H9 (cell line): ENCODE results near the gene MYDGF. TPM values are rescaled to one million over a fixed set of nuclear protein-coding genes. Genes with fewer than 3 reads are reported as not detected.

Source experiments
- DNase-seq: peaks from one replicate; pipeline ENCODE4 v3.0.0-alpha.2; 2017
- H2AFZ ChIP-seq: one replicate; pipeline ENCODE4 v1.6.1; 2013; ENCODE audit warnings: mild to moderate bottlenecking, low read length, control low read depth, moderate library complexity
- H2AK5ac ChIP-seq: 2 replicates; pipeline ENCODE4 v1.6.1; 2013; ENCODE audit warnings: low read length, control low read depth, mixed read lengths; ENCODE audit not compliant: insufficient read length
- H2BK120ac ChIP-seq: one replicate; pipeline ENCODE4 v1.6.1; 2013; ENCODE audit warnings: low read depth, mild to moderate bottlenecking, low read length, control low read depth, inconsistent platforms; ENCODE audit not compliant: poor library complexity, severe bottlenecking
- H2BK12ac ChIP-seq: 2 replicates; pipeline ENCODE4 v1.6.1; 2013; ENCODE audit warnings: low read length, control low read depth, mixed read lengths, low read depth; ENCODE audit not compliant: insufficient read length
- H2BK15ac ChIP-seq: 2 replicates; pipeline ENCODE4 v1.6.1; 2013; ENCODE audit warnings: low read depth, low read length, control low read depth
- H2BK20ac ChIP-seq: one replicate; pipeline ENCODE4 v1.6.1; 2013; ENCODE audit warnings: low read depth, mild to moderate bottlenecking, low read length, control low read depth, inconsistent platforms; ENCODE audit not compliant: poor library complexity, severe bottlenecking
- H2BK5ac ChIP-seq: 2 replicates; pipeline ENCODE4 v1.6.1; 2013; ENCODE audit warnings: low read length, control low read depth, mixed read lengths; ENCODE audit not compliant: insufficient read length
- H3K14ac ChIP-seq: 2 replicates; pipeline ENCODE4 v1.6.1; 2013; ENCODE audit warnings: low read length, control low read depth; ENCODE audit not compliant: insufficient read depth
- H3K18ac ChIP-seq: 2 replicates; pipeline ENCODE4 v1.6.1; 2013; ENCODE audit warnings: low read depth, mild to moderate bottlenecking, mixed read lengths, low read length, control low read depth; ENCODE audit not compliant: insufficient read length
- H3K23ac ChIP-seq: 2 replicates; pipeline ENCODE4 v1.6.1; 2013; ENCODE audit warnings: low read length, control low read depth, mixed read lengths, low read depth; ENCODE audit not compliant: insufficient read length
- H3K23me2 ChIP-seq: 2 replicates; pipeline ENCODE4 v1.6.1; 2013; ENCODE audit warnings: low read depth, mild to moderate bottlenecking, mixed read lengths, low read length, control low read depth; ENCODE audit not compliant: insufficient read length, poor library complexity, severe bottlenecking
- H3K27ac ChIP-seq: 2 replicates; pipeline ENCODE4 v1.5.1; 2013; ENCODE audit warnings: low read length, control low read depth, mixed read lengths, low read depth; ENCODE audit not compliant: insufficient read length
- H3K27me3 ChIP-seq: 2 replicates; pipeline ENCODE4 v1.6.1; 2013; ENCODE audit warnings: low read length, control low read depth, inconsistent platforms; ENCODE audit not compliant: insufficient read depth
- H3K4ac ChIP-seq: 2 replicates; pipeline ENCODE4 v1.6.1; 2013; ENCODE audit warnings: low read depth, mild to moderate bottlenecking, control low read depth, inconsistent platforms, low read length, moderate library complexity
- H3K4me1 ChIP-seq: 2 replicates; pipeline ENCODE4 v1.6.1; 2013; ENCODE audit warnings: low read length, control low read depth, inconsistent platforms; ENCODE audit not compliant: insufficient read depth
- H3K4me2 ChIP-seq: 2 replicates; pipeline ENCODE4 v1.6.1; 2013; ENCODE audit warnings: low read length, control low read depth, mixed read lengths; ENCODE audit not compliant: insufficient read length, insufficient read depth
- H3K56ac ChIP-seq: 2 replicates; pipeline ENCODE4 v1.6.1; 2013; ENCODE audit warnings: low read depth, mild to moderate bottlenecking, mixed read lengths, low read length, control low read depth; ENCODE audit not compliant: insufficient read length
- H3K79me1 ChIP-seq: 2 replicates; pipeline ENCODE4 v1.6.1; 2013; ENCODE audit warnings: low read depth, mild to moderate bottlenecking, moderate library complexity, low read length, control low read depth, inconsistent platforms; ENCODE audit not compliant: insufficient read depth, poor library complexity, severe bottlenecking
- H3K79me2 ChIP-seq: 2 replicates; pipeline ENCODE4 v1.6.1; 2013; ENCODE audit warnings: low read length, control low read depth, inconsistent platforms; ENCODE audit not compliant: insufficient read depth
- H3K9ac ChIP-seq: 2 replicates; pipeline ENCODE4 v1.6.1; 2013; ENCODE audit warnings: low read length, control low read depth, mixed read lengths; ENCODE audit not compliant: insufficient read length; ENCODE audit errors: extremely low read depth
- H3K9me3 ChIP-seq: one replicate; pipeline ENCODE4 v1.6.1; 2013; ENCODE audit warnings: low read depth, low read length, inconsistent platforms; ENCODE audit not compliant: control insufficient read depth
- H3T11ph ChIP-seq: one replicate; pipeline ENCODE4 v1.6.1; 2013; ENCODE audit warnings: mild to moderate bottlenecking, low read length, control low read depth, inconsistent platforms
- H4K20me1 ChIP-seq: one replicate; pipeline ENCODE4 v1.6.1; 2013; ENCODE audit not compliant: control insufficient read depth, insufficient read length, insufficient read depth
- H4K5ac ChIP-seq: 2 replicates; pipeline ENCODE4 v1.6.1; 2013; ENCODE audit warnings: low read depth, mild to moderate bottlenecking, mixed read lengths, low read length, control low read depth; ENCODE audit not compliant: insufficient read length
- H4K8ac ChIP-seq: replicated peaks from 2 replicates; pipeline ENCODE4 v1.6.1; 2013; ENCODE audit warnings: low read length, control low read depth, mixed read lengths, low read depth; ENCODE audit not compliant: insufficient read length
- H4K91ac ChIP-seq: 2 replicates; pipeline ENCODE4 v1.6.1; 2013; ENCODE audit warnings: low read depth, mild to moderate bottlenecking, moderate library complexity, mixed read lengths, low read length, control low read depth; ENCODE audit not compliant: insufficient read length
- H3K27ac Mint-ChIP-seq, 3 experiments: 2 replicates in 2 of 3; 3 replicates in 1 of 3; pipeline ENCODE4 v1.8.0; 2020 to 2021; ENCODE audit warnings: mixed read lengths in 3 of 3, mild to moderate bottlenecking in 1 of 3, moderate library complexity in 1 of 3
- H3K27me3 Mint-ChIP-seq: 2 replicates; pipeline ENCODE4 v1.8.0; 2021; ENCODE audit warnings: low read depth, mild to moderate bottlenecking, moderate library complexity, mixed read lengths
- H3K36me3 Mint-ChIP-seq, 3 experiments: 2 replicates in 2 of 3; 3 replicates in 1 of 3; pipeline ENCODE4 v1.8.0; 2020 to 2021; ENCODE audit warnings: low read depth in 3 of 3, mixed read lengths in 3 of 3; ENCODE audit not compliant: insufficient read depth in 1 of 3
- H3K4me1 Mint-ChIP-seq, 2 experiments: 2 replicates each; pipeline ENCODE4 v1.8.0; 2020; ENCODE audit warnings: mixed read lengths in 2 of 2
- H3K4me3 Mint-ChIP-seq, 2 experiments: 2 replicates in 1 of 2; 3 replicates in 1 of 2; pipeline ENCODE4 v1.8.0; 2020 to 2021; ENCODE audit warnings: mild to moderate bottlenecking in 2 of 2, mixed read lengths in 2 of 2, moderate library complexity in 1 of 2
- H3K9me3 Mint-ChIP-seq, 2 experiments: 2 replicates in 1 of 2; 3 replicates in 1 of 2; pipeline ENCODE4 v1.8.0; 2020; ENCODE audit warnings: mild to moderate bottlenecking in 2 of 2, mixed read lengths in 2 of 2, moderate library complexity in 1 of 2
- WGBS: extraction: QIAGEN DNeasy Blood & Tissue Kit; methylation state at CpG from one replicate; pipeline ENCODE4 v1.1.7; 2013; ENCODE audit warnings: missing lambda C conversion rate, low lambda C conversion rate, mixed read lengths; ENCODE audit not compliant: insufficient read length; ENCODE audit errors: extremely low coverage; 5-methylcytosine and 5-hydroxymethylcytosine counted together
- total RNA-seq: library from RNA; stranded (reverse); gene quantifications from 2 replicates; pipeline ENCODE4 v1.2.1, GENCODE V29; 2021
- TF ChIP-seq, protein P1 (sequence below): fragments of 200-600 bp; sonication (generic); conservative IDR thresholded peaks from 3 replicates; pipeline ENCODE4 v1.8.0; 2021; ENCODE audit warnings: antibody characterized with exemption, mild to moderate bottlenecking

Gene MYDGF
- total RNA-seq, 1 experiment from 2014 or later, result 43.4 TPM

DNA sequence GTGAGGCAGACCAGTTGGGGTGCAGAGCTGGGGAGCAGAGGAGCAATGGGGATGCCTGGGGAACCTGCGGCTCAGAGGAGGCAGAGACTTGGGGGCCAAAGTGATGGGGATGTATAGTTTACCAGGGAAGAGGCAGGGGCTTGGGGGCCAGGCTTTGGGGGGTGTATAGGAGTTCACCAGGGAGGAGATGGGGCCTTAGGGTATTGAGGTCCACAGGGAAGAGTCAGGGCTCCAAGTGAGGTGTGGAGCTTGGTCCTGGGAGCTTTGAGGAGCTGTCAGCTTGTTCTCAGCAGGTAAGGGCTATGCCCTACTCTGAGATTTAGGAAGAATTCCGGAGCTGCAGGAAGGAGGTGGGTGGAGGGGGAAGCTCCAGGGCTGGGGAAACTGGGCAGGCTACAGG, 20.0 kb downstream of the MYDGF start:
- no peak overlapping the region for H3T11ph ChIP-seq
- Mint-ChIP-seq H3K4me1 (peaks cover 5 to 15% of the 10 kb centered on the region in 2 experiments; a peak in 3 of 4 replicates), H3K4me3 (no peak overlapping the region), H3K9me3 (no peaks in the 10 kb centered on the region), H3K36me3 (peaks cover 3 to 14% (median 5%) of the 10 kb centered on the region in 3 experiments; a peak in 4 of 7 replicates), H3K27ac (peak overlapping the region in 1 of 3 experiments; percentile 32; a peak in 1 of 7 replicates), H3K27me3 (no peaks in the 10 kb centered on the region)
- no peak overlapping the region for H3K9ac ChIP-seq
- no peak overlapping the region for H3K4ac ChIP-seq
- no peaks in the 10 kb centered on the region for H3K79me1 ChIP-seq
- no peak overlapping the region for H3K23ac ChIP-seq
- DNase-seq, result no peak
- H3K27me3 ChIP-seq, result no peaks in the 10 kb centered on the region
- H3K9me3 ChIP-seq, result no peaks in the 10 kb centered on the region
- no peaks in the 10 kb centered on the region for H4K20me1 ChIP-seq
- no peak overlapping the region; the same call in 1 of the 2 replicates for H3K14ac ChIP-seq
- no peak overlapping the region for H3K18ac ChIP-seq
- H2BK15ac ChIP-seq, result no peak overlapping the region
- TF ChIP-seq, protein P1, sequence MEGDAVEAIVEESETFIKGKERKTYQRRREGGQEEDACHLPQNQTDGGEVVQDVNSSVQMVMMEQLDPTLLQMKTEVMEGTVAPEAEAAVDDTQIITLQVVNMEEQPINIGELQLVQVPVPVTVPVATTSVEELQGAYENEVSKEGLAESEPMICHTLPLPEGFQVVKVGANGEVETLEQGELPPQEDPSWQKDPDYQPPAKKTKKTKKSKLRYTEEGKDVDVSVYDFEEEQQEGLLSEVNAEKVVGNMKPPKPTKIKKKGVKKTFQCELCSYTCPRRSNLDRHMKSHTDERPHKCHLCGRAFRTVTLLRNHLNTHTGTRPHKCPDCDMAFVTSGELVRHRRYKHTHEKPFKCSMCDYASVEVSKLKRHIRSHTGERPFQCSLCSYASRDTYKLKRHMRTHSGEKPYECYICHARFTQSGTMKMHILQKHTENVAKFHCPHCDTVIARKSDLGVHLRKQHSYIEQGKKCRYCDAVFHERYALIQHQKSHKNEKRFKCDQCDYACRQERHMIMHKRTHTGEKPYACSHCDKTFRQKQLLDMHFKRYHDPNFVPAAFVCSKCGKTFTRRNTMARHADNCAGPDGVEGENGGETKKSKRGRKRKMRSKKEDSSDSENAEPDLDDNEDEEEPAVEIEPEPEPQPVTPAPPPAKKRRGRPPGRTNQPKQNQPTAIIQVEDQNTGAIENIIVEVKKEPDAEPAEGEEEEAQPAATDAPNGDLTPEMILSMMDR, result no peak
- no peak overlapping the region for H2BK5ac ChIP-seq
- H2AFZ ChIP-seq, result no peak overlapping the region
- no peak overlapping the region for H4K91ac ChIP-seq
- H4K8ac ChIP-seq, result no peak overlapping the region
- WGBS, result no CpG with 5 or more reads among the region's 2 CpGs
- H3K4me2 ChIP-seq, result no peak overlapping the region
- no peaks in the 10 kb centered on the region for H3K4me1 ChIP-seq
- no peak overlapping the region for H2BK120ac ChIP-seq
- no peak overlapping the region for H3K27ac ChIP-seq
- no peaks in the 10 kb centered on the region for H3K23me2 ChIP-seq
- H3K56ac ChIP-seq, result no peak overlapping the region
- H4K5ac ChIP-seq, result no peak overlapping the region
- H2BK20ac ChIP-seq, result no peak overlapping the region
- H2BK12ac ChIP-seq, result no peak overlapping the region
- no peaks in the 10 kb centered on the region for H3K79me2 ChIP-seq
- H2AK5ac ChIP-seq, result no peak overlapping the region
